Activated naive CD4-positive, alpha-beta T cell treated with Interleukin-2 at 50 U/mL for 16 hours (primary cell): ENCODE measurements around the gene POLD3.
"Not testable (repeated sequence)": the region's sequence is repeated elsewhere in the genome, so short reads cannot be mapped to it uniquely, and the experiment has no call there.

Experiments
- DNase-seq: peaks from one replicate; pipeline ENCODE4 v3.0.0-alpha.2; 2020

The POLD3 gene

GRCh38 chr11:74639533-74639932 is 47.2 kb downstream of the POLD3 start:
- DNase-seq, result no peak

- DNase-seq, result no peak
These were observed 48.9 kb downstream of the POLD3 start for GRCh38 chr11:74641289-74641688.

GRCh38 chr11:74641905-74642304 is 49.5 kb downstream of the POLD3 start:
- no peak for DNase-seq

- no peak for DNase-seq
These were observed 50.5 kb downstream of the POLD3 start for GRCh38 chr11:74642912-74643311.

- no peak for DNase-seq
These were observed 51.7 kb downstream of the POLD3 start for GRCh38 chr11:74644081-74644480.

GRCh38 chr11:74646215-74646614 is 53.8 kb downstream of the POLD3 start:
- DNase-seq, result no peak

- no peak for DNase-seq
These were observed 54.6 kb downstream of the POLD3 start for GRCh38 chr11:74646954-74647353.

GRCh38 chr11:74647404-74647803 is 55.0 kb downstream of the POLD3 start:
- no peak for DNase-seq

GRCh38 chr11:74647831-74648230 is 55.4 kb downstream of the POLD3 start:
- no peak for DNase-seq

- no peak for DNase-seq
These were observed 56.5 kb downstream of the POLD3 start for GRCh38 chr11:74648894-74649293.

- DNase-seq, result no peak
These were observed 58.1 kb downstream of the POLD3 start for GRCh38 chr11:74650498-74650897.

- DNase-seq, result no peak
These were observed 62.6 kb downstream of the POLD3 start for GRCh38 chr11:74654976-74655375.

- not testable (repeated sequence) for DNase-seq
These were observed 66.7 kb downstream of the POLD3 start for GRCh38 chr11:74659124-74659523.

- no peak for DNase-seq
These were observed 70.2 kb downstream of the POLD3 start for GRCh38 chr11:74662487-74663103.

GRCh38 chr11:74663315-74663714 is 70.9 kb downstream of the POLD3 start:
- no peak for DNase-seq

GRCh38 chr11:74669211-74670160 is 77.1 kb downstream of the POLD3 start:
- no peak for DNase-seq

- no peak for DNase-seq
These were observed 77.8 kb downstream of the POLD3 start for GRCh38 chr11:74670171-74670570.

- no peak for DNase-seq
These were observed 79.3 kb downstream of the POLD3 start for GRCh38 chr11:74671520-74672196.

GRCh38 chr11:74672332-74672955 is 80.1 kb downstream of the POLD3 start:
- no peak for DNase-seq

GRCh38 chr11:74672956-74673692 is 80.7 kb downstream of the POLD3 start:
- DNase-seq, result no peak

GRCh38 chr11:74673693-74674360 is 81.4 kb downstream of the POLD3 start:
- no peak for DNase-seq

GRCh38 chr11:74675761-74676160 is 83.4 kb downstream of the POLD3 start:
- DNase-seq, result no peak
